Endometrium (tissue), 2 donors: ENCODE data around the gene GNAO1.

Experiments used
- FAIRE-seq: peaks from 2 replicates; lab custom pipeline; 2012; peaks lifted over from hg19 to GRCh38; lab: Jason Lieb, UNC
- donor health status: control.
- donor health status: control.

GNAO1 gene

DNA sequence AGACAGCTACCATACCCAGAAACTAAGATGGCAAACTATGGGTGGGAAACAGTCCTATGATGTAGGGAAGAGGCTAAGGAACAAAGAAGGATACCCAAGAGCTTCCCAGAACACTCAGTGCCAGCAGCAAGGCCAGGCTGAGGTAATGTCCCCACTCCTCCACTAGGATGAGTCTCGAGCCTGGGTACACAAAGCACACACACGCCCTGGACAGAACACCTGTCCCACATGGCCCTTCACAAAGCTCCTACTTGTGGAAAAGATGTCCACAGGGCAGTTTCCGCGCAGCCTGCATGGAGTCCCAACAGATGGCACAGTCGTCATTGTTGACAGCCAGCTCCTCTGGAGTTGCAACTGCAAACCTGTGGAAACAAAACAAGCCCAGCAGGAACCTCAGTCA lies 210.2 kb downstream of the GNAO1 start:
- no peak for FAIRE-seq

DNA sequence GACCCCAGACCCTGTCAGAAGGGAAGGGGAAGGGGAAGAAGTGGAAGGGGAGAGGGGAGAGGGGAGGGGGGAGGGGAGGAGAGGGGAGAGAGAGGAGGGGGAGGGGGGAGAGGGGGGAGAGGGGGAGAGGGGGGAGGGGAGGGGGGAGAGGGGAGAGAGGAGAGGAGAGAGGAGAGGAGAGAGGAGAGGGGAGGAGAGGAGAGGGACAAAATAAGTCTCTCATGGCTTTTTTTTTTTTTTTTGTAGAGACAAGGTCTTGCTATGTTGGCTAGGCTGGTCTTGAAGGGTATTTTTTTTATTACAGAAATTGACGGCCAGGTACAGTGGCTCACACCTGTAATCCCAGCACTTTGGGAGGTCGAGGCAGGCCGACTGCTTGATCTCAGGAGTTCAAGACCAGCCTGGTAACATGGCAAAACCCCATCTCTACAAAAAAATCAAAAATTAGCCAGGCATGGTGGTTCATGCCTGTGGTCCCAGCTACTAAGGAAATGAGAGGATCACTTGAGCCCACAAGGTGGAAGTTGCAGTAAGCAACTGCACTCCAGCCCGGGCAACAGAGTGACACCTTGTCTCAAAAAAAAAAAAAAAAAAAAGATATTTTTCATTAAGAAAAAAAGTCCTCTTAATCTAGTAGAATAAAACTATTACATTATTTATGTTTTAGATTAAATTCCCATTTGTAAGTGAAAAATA lies 214.8 kb downstream of the GNAO1 start:
- no peak for FAIRE-seq
